ENCODE data around the gene NRXN3.

DNA sequence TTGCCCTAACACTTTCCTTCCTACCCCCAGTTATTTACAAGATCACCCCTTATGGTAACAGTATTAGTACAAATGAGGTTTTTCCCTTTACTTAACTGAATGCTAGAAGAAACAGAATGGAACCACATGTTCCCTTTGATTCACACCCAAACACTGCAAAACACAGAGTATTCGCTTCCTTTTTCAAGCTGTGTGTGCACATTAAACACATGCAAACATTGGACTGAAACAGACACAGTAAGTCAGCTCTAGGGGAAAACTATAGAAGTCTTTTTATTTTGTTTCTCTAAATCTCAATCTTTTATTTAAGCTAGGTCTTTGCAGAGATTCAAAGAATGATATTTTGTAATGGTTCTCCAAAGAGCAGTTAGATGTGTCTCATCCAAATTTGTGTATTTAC is 1312.7 kb downstream of the NRXN3 start:
- TF ChIP-seq, protein P1, sequence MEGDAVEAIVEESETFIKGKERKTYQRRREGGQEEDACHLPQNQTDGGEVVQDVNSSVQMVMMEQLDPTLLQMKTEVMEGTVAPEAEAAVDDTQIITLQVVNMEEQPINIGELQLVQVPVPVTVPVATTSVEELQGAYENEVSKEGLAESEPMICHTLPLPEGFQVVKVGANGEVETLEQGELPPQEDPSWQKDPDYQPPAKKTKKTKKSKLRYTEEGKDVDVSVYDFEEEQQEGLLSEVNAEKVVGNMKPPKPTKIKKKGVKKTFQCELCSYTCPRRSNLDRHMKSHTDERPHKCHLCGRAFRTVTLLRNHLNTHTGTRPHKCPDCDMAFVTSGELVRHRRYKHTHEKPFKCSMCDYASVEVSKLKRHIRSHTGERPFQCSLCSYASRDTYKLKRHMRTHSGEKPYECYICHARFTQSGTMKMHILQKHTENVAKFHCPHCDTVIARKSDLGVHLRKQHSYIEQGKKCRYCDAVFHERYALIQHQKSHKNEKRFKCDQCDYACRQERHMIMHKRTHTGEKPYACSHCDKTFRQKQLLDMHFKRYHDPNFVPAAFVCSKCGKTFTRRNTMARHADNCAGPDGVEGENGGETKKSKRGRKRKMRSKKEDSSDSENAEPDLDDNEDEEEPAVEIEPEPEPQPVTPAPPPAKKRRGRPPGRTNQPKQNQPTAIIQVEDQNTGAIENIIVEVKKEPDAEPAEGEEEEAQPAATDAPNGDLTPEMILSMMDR (IDR thresholded peaks at IDR 0.05; ENCODE audit: insufficient read depth, low read length, poor library complexity, severe bottlenecking): no peak
- TF ChIP-seq EZH2phosphoT487 (conservative IDR thresholded peaks at IDR 0.05; ENCODE audit: low read length): no peak
